Measurements from ENCODE around the gene HPCAL1.

Gene HPCAL1

GRCh38 chr2:10324095-10324832 lies 21.6 kb downstream of the HPCAL1 start:
- Histone ChIP-seq H3K36me3 (ENCODE audit: insufficient read depth, low read length) (no peaks in the 10 kb centered on the region), H3K9me3 (ENCODE audit: control insufficient read depth, insufficient read depth, low read length) (no peaks in the 10 kb centered on the region), H3K4me1 (ENCODE audit: insufficient read depth, low read length) (peaks cover 16% of the 10 kb centered on the region), H3K9ac (ENCODE audit: low read depth, low read length) (no peak overlapping the region)

DNA sequence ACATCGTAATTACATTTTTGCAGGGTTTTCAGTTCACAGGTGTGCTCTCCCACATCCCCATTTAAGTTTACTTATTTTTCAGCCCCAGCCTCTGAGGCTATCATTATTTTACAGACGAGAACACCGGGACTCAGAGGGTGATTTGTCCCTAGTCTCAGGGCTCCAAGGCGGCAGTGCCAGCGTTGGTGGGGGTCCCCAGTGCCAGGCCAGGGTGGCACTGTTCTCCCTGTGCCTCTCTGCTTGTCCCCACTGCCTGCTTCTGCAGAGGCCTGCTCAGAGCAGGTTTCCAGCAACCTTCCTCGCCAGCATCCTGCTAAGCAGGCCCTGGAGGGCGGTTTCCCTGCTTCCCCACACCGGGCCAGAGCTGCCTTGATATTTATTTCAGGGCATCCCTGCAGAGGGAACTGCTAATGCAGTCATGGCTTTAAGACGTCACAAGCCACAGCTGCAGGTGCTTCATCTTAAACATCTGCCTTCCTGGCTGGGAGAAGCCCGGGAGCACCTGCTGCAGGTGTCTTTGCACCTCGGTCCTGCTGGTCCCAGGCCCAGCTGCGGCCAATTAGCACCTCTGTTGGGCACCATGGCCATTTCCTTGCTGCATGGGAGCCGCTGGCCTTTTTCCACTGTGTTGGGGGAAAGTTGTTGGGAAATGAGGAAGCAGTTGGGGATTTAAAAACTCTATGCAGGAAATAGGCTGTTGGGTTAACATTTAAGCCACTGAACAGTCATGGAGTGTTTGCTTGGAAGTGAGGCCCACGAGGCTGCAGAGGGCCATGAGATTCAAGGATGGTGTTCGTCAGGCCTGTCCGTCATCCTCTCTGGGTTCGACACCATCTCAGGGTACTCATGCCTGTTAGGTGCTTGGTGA lies 22.8 kb downstream of the HPCAL1 start:
- Histone ChIP-seq H3K36me3 (ENCODE audit: insufficient read depth, low read length) (no peaks in the 10 kb centered on the region), H3K4me1 (ENCODE audit: insufficient read depth, low read length) (peaks cover 25% of the 10 kb centered on the region), H3K9me3 (ENCODE audit: control insufficient read depth, insufficient read depth, low read length) (no peaks in the 10 kb centered on the region), H3K9ac (ENCODE audit: low read depth, low read length) (no peak overlapping the region)

DNA sequence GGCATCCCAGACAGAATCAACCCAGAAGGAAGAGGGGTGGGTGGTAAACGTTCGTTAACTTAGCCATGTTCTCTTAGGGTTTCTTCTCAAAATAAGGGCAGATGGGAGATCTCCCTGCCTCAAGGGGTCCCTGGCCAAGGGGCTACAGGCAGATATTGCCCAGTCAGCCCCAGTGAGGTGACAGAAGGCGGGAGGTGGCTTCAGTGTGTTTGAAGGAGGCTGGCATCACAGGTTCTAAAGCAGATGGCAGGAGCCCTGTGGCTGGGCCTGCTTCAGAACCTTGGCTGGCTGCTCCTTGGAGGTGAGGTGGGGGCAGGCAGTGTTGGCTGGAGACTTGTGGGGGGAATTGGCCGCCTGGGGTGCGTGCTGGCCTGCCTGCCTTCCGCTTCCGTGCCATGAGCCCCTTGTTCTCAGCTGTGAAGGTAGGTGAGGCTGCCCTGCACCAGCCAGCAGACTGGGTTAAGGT lies 23.5 kb downstream of the HPCAL1 start:
- Histone ChIP-seq H3K9me3 (ENCODE audit: control insufficient read depth, insufficient read depth, low read length) (no peaks in the 10 kb centered on the region), H3K36me3 (ENCODE audit: insufficient read depth, low read length) (no peaks in the 10 kb centered on the region), H3K4me1 (ENCODE audit: insufficient read depth, low read length) (peaks cover 32% of the 10 kb centered on the region), H3K9ac (ENCODE audit: low read depth, low read length) (no peak overlapping the region)

DNA sequence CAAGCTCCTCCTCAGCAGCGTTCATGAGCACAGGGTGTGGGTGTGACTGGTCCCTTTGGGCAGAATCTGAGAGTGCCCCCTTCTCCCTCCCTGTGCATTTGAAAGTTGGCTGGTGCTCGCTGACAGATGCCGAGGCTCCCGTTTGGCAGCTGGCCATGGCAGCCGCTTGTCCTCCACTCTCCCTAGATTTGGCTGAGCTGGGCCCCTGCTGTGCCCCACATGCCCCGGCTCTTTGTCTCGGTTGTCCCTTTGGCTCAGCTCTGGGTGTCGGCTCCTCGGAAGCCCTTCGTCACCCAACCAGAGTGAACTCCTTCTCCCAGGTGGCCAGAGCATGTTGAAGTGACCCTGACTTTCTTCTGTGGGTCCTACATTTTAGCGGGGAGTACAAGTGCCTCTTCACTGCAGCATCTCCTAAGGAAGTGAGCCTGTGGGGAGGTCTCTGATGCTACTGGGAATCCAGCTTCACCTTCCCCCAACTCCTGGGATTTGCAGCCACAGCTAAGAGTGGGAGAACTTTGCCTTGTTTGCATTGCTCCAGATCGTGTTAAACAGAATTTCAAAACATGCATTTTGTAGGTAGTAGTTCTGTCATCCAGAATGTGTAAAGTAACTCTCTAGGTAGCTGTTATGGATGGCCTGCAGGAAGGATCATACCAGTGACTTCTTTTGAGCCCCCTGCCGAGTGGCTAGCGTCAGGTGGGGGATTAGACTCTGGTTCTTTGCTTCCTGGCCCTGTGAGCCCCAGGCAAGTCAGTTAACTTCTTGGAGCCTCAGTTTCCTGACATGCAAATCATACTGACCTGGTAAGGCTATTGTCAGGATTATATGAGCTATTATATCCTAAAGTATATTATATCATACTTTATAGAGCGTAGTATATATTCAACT lies 24.2 kb downstream of the HPCAL1 start:
- Histone ChIP-seq H3K9me3 (ENCODE audit: control insufficient read depth, insufficient read depth, low read length) (no peaks in the 10 kb centered on the region), H3K36me3 (ENCODE audit: insufficient read depth, low read length) (no peaks in the 10 kb centered on the region), H3K4me1 (ENCODE audit: insufficient read depth, low read length) (peaks cover 40% of the 10 kb centered on the region), H3K9ac (ENCODE audit: low read depth, low read length) (no peak overlapping the region)

- peaks cover 47% of the 10 kb centered on the region for H3K4me1 ChIP-seq (ENCODE audit: insufficient read depth, low read length)
- H3K9ac ChIP-seq (ENCODE audit: low read depth, low read length) = no peak overlapping the region
- H3K9me3 ChIP-seq (ENCODE audit: control insufficient read depth, insufficient read depth, low read length) = no peaks in the 10 kb centered on the region
- no peaks in the 10 kb centered on the region for H3K36me3 ChIP-seq (ENCODE audit: insufficient read depth, low read length)
Measured at GRCh38 chr2:10327896-10328669, 25.4 kb downstream of the HPCAL1 start.

DNA sequence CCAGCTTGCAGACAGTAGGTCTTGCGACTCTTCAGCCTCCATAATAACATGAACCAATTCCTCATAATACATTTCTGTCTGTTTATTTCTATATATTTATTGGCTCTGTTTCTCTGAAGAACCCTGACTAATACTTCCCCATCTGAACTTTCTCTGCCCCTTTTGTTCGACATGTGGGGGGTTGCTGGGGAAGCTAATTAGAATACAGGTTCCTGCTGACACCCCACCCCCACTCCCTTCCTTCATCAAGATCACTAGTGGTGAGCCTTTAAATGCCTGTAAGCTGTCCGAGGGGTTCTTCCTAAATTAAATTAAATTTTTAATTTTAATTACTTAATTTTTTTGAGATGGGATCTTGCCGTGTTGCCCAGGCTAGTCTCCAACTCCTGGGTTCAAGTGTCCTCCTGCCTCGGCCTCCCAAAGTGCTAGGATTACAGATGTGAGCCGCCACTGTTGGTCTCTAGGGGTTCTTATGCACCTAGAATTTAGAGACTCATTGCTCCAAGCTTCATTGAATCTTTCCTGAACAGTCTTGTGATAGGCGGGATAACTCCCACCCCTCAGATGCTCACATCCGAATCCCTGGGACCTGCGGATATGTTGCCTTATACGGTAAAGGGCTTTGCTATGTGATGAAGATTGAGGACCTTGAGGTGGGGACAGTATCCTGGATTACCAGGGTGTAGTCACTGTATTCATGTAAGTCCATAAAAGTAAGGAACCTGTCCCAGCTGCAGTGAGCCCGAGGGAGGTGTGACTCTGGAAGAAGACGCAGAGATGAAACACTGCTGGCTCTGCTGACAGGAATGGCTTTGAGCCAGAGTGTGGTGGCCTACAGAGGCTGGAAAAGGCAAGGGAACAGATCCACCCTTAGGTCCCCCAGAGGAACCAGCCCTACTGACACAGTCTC lies 26.2 kb downstream of the HPCAL1 start:
- H3K36me3 ChIP-seq (ENCODE audit: insufficient read depth, low read length) = no peaks in the 10 kb centered on the region
- H3K9me3 ChIP-seq (ENCODE audit: control insufficient read depth, insufficient read depth, low read length) = no peaks in the 10 kb centered on the region
- H3K4me1 ChIP-seq (ENCODE audit: insufficient read depth, low read length) = peaks cover 50% of the 10 kb centered on the region
- H3K9ac ChIP-seq (ENCODE audit: low read depth, low read length) = no peak overlapping the region

GRCh38 chr2:10329580-10329879 lies 26.8 kb downstream of the HPCAL1 start:
- Histone ChIP-seq H3K9ac (ENCODE audit: low read depth, low read length) (no peak overlapping the region), H3K36me3 (ENCODE audit: insufficient read depth, low read length) (no peaks in the 10 kb centered on the region), H3K9me3 (ENCODE audit: control insufficient read depth, insufficient read depth, low read length) (no peaks in the 10 kb centered on the region), H3K4me1 (ENCODE audit: insufficient read depth, low read length) (peaks cover 44% of the 10 kb centered on the region)

DNA sequence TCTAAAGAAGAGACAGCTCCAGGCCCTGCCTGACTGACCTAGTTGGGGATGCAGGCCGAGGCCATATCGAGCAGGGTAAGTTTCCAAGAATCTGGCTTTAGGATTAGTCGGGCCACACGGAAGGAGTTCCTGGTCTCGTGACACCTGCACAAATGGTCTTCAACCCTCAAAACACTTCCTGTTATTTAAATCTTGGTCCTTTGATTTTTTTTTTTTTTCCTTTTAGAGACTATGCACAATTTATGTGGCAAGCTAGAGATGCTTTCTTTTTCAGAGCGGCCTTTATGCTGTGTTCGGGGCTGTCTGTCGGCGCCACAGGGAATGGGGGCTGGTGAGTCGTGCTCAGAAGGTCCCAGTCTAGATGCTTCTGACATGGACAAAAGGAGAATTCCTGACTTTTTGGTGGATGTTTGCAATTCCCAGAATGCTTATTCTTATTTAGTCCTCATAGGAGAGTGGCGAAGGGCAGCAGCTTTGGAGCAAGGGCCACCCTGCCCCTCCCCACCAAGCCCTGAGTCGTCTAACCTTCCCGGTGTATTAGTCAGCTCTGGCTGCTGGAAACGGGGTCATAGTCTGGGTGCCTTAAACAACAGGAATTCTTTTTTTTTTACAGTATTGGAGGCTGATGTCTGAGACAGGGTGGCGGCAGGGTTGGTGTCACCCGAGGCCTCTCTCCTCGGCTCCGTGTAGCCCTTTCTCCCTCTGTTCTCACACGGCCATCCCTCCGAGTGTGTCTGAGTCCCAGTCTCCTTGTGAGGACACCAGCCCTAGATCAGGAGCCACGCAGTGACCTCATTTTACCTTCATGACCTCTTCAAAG lies 27.4 kb downstream of the HPCAL1 start:
- H3K9ac ChIP-seq (ENCODE audit: low read depth, low read length) = no peak overlapping the region
- H3K36me3 ChIP-seq (ENCODE audit: insufficient read depth, low read length) = no peaks in the 10 kb centered on the region
- peaks cover 44% of the 10 kb centered on the region for H3K4me1 ChIP-seq (ENCODE audit: insufficient read depth, low read length)
- no peaks in the 10 kb centered on the region for H3K9me3 ChIP-seq (ENCODE audit: control insufficient read depth, insufficient read depth, low read length)

DNA sequence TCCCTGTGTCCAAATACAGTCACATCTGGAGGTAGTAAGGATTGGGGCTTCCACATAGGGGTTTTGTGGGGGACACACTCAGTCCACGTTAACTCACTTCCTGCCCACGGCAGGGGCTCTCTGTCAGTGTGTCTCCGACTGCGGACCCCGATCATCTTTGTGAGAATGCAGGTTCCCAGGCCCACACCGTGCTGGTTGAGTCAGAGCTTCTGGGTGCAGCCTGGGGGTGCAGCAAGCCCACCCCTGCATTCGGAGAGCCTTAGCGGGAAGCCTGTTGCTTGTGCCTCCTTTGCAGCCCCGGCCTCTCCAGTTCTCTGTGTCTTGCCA lies 28.0 kb downstream of the HPCAL1 start:
- Histone ChIP-seq H3K9me3 (ENCODE audit: control insufficient read depth, insufficient read depth, low read length) (no peaks in the 10 kb centered on the region), H3K9ac (ENCODE audit: low read depth, low read length) (no peak overlapping the region), H3K36me3 (ENCODE audit: insufficient read depth, low read length) (no peaks in the 10 kb centered on the region), H3K4me1 (ENCODE audit: insufficient read depth, low read length) (peaks cover 44% of the 10 kb centered on the region)

GRCh38 chr2:10331027-10331701 lies 28.5 kb downstream of the HPCAL1 start:
- Histone ChIP-seq H3K4me1 (ENCODE audit: insufficient read depth, low read length) (peaks cover 44% of the 10 kb centered on the region), H3K9me3 (ENCODE audit: control insufficient read depth, insufficient read depth, low read length) (no peaks in the 10 kb centered on the region), H3K9ac (ENCODE audit: low read depth, low read length) (no peak overlapping the region), H3K36me3 (ENCODE audit: insufficient read depth, low read length) (no peaks in the 10 kb centered on the region)

DNA sequence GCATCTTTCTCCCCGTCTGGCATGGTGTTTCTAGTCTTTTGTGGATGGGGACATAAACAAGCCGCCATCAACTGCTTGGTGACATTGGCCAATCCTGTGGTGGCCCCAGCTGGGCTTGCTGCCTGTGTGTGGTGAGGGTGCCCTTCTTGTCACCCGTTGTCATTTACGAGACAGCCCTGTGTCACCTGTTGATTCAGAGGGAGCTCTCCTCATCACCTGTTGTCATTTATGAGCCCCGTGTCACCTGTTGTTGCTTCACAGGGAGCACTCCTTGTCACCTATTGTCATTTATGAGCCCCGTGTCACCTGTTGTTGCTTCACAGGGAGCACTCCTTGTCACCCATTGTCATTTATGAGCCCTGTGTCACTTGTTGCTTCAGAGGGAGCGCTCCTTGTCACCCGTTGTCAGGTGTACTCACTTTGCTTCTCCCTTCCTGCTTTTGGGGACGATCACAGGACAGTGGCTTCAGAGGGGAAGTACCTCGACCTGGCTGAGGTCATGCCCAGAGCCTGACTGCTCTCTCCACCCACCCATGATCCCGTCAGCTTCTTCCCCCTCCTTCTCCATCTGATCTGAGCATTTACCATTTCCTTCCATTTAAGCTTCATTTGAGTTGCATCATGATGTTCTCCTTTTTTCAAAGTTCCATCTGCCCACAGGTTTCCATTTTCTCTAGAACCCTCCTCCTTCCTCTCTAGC lies 29.1 kb downstream of the HPCAL1 start:
- H3K9ac ChIP-seq (ENCODE audit: low read depth, low read length) = no peak overlapping the region
- no peaks in the 10 kb centered on the region for H3K9me3 ChIP-seq (ENCODE audit: control insufficient read depth, insufficient read depth, low read length)
- no peaks in the 10 kb centered on the region for H3K36me3 ChIP-seq (ENCODE audit: insufficient read depth, low read length)
- H3K4me1 ChIP-seq (ENCODE audit: insufficient read depth, low read length) = peaks cover 44% of the 10 kb centered on the region
